Retinal pigment epithelial cell (primary cell): ENCODE data around the gene SLC27A6.

Experiments
- DNase-seq: peaks from one replicate; pipeline ENCODE4 v3.0.0-alpha.2; 2010; ENCODE audit warnings: low read depth
- H3K4me3 ChIP-seq: 2 replicates; pipeline ENCODE4 v1.5.1; 2011; ENCODE audit warnings: mild to moderate bottlenecking, low read length, control low read depth, moderate library complexity
- TF ChIP-seq, protein P1 (sequence below): conservative IDR thresholded peaks from 2 replicates; pipeline ENCODE4 v1.5.1; 2011; ENCODE audit warnings: low read depth, low read length, control low read depth, inconsistent platforms

Gene SLC27A6

DNA sequence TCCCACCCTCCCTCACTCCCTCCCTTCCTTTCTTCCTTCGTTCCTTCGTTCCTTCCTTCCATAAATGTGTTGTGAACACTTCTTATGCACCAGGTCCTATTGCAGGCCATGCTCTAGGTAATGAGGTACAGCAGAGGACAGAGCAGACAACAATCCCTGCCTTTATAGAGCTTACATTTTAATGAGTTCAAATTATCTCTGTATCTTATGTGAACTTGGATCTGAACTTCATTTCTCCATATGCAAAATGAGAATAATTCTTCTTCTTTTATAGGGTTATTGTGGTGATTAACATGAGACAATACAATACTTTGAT lies 37.2 kb downstream of the SLC27A6 start:
- no peak for DNase-seq
- H3K4me3 ChIP-seq, result no peak overlapping the region
- TF ChIP-seq, protein P1, sequence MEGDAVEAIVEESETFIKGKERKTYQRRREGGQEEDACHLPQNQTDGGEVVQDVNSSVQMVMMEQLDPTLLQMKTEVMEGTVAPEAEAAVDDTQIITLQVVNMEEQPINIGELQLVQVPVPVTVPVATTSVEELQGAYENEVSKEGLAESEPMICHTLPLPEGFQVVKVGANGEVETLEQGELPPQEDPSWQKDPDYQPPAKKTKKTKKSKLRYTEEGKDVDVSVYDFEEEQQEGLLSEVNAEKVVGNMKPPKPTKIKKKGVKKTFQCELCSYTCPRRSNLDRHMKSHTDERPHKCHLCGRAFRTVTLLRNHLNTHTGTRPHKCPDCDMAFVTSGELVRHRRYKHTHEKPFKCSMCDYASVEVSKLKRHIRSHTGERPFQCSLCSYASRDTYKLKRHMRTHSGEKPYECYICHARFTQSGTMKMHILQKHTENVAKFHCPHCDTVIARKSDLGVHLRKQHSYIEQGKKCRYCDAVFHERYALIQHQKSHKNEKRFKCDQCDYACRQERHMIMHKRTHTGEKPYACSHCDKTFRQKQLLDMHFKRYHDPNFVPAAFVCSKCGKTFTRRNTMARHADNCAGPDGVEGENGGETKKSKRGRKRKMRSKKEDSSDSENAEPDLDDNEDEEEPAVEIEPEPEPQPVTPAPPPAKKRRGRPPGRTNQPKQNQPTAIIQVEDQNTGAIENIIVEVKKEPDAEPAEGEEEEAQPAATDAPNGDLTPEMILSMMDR, result no peak

DNA sequence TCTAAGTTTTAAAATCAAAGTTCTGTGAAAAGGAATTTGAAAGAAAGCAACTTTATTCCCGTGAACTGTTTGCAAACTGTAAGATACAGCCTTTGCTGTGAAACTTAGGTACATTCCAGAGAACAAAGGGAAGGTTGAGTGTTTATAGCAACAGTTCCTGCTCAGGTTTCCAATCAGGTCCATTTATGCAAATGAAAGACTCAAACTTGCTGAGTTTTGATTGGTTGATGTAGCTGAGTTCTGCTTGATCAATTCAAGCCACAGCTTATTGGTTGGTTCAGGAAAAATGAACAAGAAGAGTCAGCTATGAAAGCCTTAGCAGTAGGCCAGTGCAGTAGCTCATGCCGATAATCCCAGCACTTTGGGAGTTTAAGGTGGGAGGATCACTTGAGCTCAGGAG lies 37.9 kb downstream of the SLC27A6 start:
- no peak for DNase-seq

DNA sequence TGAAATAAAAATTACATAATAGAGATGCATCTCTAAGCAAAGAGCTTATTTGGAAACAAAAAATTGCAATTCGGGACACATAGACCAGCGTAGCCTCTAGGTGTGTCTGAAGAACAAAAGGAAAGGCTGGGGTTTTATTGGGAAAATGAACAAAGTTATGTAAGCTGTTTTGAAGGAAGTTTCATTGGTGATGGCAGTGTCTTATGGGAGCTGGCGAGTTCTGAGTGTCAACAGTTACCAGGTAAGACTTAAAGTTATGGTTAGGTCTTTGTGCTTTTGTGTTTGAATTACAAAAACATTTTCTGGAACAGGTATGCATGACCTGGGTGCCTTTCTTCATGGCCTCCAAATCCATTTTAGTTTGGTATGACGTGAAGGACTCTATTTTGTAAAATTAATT lies 48.9 kb downstream of the SLC27A6 start:
- TF ChIP-seq, protein P1, result no peak
- H3K4me3 ChIP-seq, result no peak overlapping the region
- DNase-seq, result no peak

More for the DNA sequence above, 37.9 kb downstream of the SLC27A6 start:
- TF ChIP-seq, protein P1, result no peak
- no peak overlapping the region for H3K4me3 ChIP-seq

DNA sequence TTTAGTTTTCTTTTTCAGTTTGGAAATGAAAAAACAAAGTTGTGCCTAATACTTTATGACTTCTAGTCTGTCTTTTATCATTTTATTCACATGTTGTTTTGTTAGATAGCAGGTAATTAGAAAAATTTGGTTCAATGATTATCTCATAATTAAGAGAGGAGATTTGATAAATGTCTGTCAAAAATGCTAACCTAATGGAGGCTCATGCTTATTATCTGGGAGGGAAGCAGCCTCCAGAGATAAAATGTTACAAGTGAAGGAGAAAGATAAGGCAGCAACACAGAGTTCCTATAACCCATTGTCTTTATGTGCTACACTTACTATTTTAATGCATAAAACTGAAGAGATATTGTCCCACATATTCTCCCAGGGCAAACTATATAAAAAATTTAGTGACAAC lies 53.5 kb downstream of the SLC27A6 start:
- TF ChIP-seq, protein P1, result no peak
- no peak for DNase-seq

DNA sequence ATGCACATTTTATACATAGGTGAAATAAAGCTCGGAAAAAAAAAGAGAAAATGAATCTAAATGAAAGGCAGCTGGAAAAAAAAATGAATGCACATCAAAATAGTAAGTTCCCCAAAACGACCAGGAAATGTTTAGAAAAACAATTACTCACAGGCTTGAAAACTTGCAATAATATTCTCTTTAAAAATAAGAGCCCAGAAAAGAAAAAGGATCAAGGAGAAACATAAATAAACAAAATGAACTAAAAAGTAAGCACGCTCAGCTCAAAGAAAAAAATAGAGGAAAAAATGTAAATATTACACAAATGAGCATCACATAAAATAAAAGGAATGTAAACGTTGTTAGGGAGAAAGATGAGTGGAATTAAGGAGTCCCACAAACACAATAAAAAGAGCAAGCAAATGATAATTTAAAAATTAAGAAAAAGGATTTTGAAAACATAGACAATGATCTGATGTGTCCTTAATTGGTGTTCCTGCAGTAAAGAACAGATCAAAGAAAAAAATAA lies 54.2 kb downstream of the SLC27A6 start:
- TF ChIP-seq, protein P1, result no peak
- H3K4me3 ChIP-seq, result no peak overlapping the region
- no peak for DNase-seq

More for the DNA sequence above, 53.5 kb downstream of the SLC27A6 start:
- no peak overlapping the region for H3K4me3 ChIP-seq

DNA sequence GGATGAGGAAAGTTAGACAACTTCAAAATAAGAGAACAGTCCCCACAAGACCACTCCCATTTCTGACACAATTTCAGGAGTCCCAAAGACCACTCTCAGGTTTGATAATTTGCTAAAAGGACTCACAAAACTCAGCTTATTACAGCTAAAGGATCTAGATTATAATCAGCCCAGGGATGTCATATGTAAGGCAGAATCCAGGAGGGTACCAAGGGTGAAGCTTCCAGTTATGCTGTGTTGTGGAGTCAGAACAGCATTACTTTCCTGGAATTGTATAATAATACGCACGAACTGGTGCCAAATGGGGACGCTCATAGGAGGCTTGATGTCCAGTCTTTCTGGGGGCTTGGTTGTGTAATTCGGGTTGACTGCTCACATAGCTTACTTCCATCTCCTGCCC lies 55.4 kb downstream of the SLC27A6 start:
- no peak overlapping the region for H3K4me3 ChIP-seq
- TF ChIP-seq, protein P1, result no peak
- DNase-seq, result no peak

DNA sequence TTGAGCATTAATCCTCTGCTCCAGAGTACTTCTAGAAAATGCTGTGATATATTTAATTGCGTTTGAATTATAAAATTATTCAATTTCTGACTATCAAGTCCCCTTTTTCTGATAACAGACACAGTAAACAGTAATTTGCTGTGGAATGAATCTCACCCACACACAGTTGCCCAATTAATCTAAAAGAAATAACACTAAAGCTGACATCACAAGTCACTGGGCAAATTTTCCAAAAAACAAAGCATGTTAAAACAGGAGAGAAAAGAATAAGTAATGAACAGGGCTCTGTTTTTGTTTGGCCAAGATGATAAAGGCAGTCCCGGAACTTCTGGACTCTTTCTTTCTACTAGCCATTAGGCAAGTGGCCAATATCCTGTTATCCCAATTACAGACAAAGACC lies 56.5 kb downstream of the SLC27A6 start:
- TF ChIP-seq, protein P1, result no peak
- no peak for DNase-seq
- H3K4me3 ChIP-seq, result no peak overlapping the region
